ENCODE measurements around the gene MN1.
A peak's percentile ranks its signal among the peaks of the same experiment; 100 is the strongest.
"Not testable (repeated sequence)": the region's sequence is repeated elsewhere in the genome, so short reads cannot be mapped to it uniquely, and the experiment has no call there.

MN1 gene

DNA sequence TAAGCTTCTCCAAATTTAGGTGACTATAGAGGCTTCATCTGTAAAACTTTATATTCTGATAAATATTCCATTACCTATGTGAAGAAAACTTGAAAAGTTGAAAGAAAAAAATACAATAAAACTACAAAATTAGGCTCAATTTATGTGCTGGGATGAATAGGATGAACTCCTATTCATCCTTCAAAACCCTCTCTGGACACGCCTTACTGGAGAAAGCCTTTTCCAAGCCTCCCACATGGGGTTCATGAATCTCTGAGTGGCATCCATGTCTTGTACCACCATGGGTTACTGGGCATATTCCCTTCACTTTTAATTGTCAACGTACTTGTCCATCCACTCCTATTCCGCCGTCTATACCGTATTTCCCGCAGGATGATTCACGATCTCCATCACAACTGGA lies 55.7 kb downstream of the MN1 start:
- no peak for DNase-seq (ENCODE audit: low read depth, low spot score)

- no peak for DNase-seq (ENCODE audit: low read depth, low spot score)
Measured at GRCh38 chr22:27745154-27745553, 56.4 kb downstream of the MN1 start.

- DNase-seq (ENCODE audit: low read depth, low spot score) = not testable (repeated sequence)
Measured at GRCh38 chr22:27744078-27744477, 57.5 kb downstream of the MN1 start.

DNA sequence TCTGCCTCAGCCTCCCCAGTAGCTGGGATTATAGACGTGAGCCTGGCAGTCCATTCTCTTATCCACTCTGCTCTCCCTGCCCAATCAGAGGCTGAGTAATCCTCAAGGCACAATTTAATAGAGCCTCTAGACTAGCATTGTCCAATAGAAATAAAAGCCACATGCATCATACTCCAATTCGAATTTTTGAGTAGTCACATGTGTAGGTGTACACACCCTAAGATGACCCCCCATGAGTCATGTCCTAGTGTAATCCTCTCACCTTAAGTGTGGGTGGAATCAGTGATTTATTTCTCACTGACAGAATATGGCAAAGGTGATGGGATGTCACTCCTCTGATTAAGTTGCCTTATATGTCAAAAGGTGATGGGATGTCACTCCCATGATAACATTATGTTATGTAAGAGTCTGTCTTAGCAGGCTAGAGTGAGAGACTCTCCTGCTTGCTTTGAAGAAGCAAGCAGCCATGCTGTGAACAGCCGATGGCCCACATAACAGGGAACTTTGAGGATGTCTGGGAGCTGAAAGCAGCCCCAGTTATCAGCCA lies 61.3 kb downstream of the MN1 start:
- DNase-seq (ENCODE audit: low read depth, low spot score) = no peak

GRCh38 chr22:27737521-27737920 lies 64.0 kb downstream of the MN1 start:
- DNase-seq (ENCODE audit: low read depth, low spot score) = no peak

DNA sequence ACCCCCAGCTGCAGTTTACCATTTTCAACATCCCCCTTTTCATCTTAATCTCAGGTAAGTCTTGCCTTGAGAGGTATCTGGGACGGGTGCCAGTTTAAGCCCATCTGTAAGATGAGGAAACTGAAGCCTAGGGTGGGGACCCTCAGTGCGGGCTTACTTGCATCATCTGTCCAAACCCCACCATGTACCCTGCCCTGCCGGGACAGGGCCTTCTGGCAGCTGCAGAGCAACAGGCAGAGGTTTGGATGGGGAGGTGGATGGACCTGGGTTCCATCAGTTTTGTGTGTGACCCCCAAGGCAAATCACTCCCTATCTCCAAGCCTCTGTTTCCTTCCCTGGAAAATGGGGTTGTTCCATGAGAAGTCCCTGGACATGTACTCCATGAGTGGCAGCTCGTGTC lies 67.5 kb downstream of the MN1 start:
- DNase-seq (ENCODE audit: low read depth, low spot score) = no peak

GRCh38 chr22:27732841-27733240 lies 68.7 kb downstream of the MN1 start:
- DNase-seq (ENCODE audit: low read depth, low spot score) = no peak

DNA sequence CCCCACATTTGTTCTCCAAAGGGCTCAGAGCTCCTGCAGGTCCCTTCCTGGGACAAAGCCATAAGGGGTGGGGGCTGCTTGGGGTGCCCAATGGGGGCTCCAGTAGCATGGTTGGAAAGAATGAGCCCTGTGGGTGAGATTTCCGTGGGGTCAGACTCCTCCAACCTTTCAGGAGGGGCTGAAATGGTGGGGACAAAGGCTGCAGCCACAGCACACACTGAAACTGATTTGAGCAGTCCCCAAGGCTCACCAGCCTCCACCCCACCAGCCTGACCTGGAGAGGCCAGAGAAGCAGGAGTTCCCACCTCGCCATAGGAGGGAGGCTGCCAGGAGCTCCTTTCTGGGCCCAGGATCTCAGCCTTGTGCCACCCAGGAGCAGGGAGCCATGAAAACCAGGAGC lies 69.2 kb downstream of the MN1 start:
- DNase-seq (ENCODE audit: low read depth, low spot score) = no peak

- no peak for DNase-seq (ENCODE audit: low read depth, low spot score)
Measured at GRCh38 chr22:27731621-27732020, 69.9 kb downstream of the MN1 start.

GRCh38 chr22:27730641-27731433 lies 70.7 kb downstream of the MN1 start:
- peak; percentile 36 for DNase-seq (ENCODE audit: low read depth, low spot score)

DNA sequence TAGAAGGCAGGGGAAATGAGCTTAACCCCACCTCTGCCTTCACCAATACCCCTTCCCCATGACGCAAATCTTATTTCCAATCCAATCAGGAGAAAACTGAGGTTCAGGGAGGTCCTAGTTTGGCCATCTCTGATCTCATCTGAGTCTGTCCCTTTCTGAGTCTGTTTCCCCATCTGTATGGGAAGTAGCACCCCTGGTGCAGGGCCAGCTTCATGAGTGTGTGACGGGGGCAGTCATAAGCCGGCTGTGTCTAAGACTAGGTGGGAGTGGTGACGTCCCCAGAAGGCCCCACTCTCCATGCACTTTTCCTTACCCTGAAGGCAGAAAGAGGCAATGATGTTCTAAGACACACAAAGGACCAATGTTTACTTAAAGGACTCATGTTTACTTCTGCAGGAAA lies 72.3 kb downstream of the MN1 start:
- no peak for DNase-seq (ENCODE audit: low read depth, low spot score)

DNA sequence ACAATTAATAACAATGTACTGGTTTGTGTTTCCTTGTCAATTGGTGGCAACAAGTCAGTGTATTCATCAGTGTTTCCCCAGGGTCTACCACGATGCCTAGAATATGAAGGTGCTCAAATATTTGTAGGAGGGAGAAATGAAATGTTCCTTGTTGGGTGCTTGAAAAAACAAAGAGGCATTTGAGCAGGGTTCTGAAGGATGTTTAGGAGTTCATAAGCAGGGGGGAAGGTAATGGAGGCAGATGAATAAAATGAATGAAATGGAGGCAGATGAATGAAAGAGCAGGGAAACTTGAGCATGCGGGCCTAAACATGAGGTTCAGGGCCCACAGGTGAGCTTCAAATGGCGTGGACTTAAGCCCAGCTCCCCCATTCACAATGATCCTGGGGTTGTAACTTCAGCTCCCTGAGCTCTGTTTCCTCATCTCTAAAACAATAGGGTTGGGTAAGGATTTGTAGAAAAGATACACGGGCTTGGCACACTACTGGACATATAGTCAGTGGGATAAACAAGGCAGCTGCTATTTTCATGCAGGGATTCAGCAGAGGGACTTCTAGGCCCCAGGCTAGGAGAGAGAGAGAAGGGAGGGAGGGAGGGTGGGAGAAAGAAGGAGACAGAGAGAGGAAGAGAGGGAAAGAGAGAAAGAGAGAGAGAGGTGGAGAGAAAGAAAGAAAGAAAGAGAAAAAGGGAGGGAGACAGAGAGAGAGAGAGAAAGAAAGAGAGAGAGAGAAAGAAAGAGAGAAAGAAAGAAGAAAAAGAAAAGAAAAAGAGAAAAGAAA lies 73.7 kb downstream of the MN1 start:
- no peak for DNase-seq (ENCODE audit: low read depth, low spot score)

DNA sequence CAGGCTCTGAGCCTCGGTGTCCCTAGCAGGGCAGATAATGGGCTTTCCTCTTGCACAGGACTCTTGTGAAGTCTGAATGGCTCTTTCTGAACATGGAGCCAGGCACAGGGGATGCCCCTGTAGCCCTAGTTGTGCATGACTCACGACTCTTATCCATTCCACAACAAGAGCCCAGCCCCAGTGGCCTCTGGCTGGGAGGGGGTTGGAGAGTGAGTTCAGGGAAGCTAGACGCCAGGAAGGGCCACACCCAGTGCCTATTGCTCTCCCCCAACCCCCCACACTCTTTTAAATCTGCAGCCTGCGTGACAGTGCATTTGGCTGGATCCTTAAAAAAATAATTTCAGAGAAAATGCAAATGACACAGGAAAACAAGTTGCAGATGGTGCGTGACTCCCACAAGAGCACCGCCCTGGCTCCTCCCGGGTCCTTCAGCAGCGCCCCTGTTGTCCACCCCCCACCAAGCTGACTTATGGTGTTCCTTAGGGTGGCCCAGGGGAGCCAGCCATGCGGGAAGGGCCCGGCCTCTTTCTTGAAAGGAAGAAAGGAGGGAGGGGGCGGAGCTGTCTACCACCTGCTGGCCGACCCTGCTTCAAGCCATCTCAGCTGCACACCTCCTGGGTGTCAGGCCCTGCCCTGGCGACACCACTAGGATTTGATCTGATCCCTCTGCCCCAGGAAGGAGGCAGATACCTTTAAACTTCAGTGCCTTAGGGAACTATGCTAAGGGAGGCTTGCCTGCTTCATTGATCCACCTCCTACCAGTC lies 74.7 kb downstream of the MN1 start:
- DNase-seq (ENCODE audit: low read depth, low spot score) = peak; percentile 64

DNA sequence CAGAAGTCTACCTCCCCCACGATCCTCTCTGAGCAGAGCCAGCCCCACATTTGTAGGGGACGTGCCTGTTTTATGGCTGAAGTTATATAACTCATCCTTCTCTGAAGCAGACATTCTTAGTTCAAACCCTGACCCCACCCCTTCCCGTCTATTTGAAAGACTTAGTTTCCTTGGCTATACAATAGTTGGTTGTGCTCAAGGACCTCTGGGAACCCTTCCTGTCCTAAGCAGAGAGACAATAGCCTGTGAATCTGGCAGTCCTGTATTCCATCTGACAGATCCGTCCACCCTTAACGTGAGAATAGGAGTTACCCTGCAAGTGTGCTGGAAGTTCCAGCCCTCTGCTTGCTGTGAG lies 75.2 kb downstream of the MN1 start:
- no peak for DNase-seq (ENCODE audit: low read depth, low spot score)

DNA sequence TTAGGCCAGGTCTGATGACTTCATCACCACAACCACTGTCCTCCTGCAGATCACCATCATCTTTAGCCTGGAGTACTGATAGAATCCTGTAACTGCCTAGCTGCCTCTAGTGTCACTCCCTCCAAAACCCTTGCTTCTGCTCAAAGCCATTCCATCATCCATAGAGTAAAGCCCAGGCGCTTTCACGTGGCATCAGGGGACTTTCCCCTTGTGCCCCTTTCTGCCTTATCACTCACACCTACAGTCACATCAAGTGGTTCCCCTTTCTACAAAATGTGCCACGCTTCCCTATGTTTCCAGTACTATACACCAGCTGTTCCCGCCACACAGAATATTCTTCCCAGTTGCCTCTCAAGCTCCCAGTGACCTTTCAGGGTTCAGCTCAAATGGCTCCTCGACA lies 75.9 kb downstream of the MN1 start:
- no peak for DNase-seq (ENCODE audit: low read depth, low spot score)

GRCh38 chr22:27724709-27725108 lies 76.8 kb downstream of the MN1 start:
- peak; percentile 61 for DNase-seq (ENCODE audit: low read depth, low spot score)

GRCh38 chr22:27724157-27724556 lies 77.4 kb downstream of the MN1 start:
- no peak for DNase-seq (ENCODE audit: low read depth, low spot score)

DNA sequence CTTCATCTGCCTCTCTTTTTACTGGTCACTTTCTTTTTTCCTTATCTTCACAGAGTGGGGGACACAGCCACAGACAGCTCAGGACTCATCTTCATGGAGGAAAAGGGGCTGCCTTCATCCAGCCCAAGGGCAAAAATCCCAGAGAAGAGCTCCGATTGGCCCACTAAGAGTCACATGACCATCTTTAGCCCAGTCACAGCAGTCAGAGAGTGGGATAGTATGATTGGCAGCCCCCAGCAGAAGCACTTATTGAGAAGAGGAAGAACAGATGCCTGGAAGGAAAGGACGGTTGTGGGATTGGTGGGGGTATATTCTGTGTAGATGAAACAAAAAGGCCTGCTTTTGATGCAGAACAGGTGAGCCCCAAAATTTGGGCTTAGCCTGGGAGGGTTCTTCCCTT lies 77.8 kb downstream of the MN1 start:
- DNase-seq (ENCODE audit: low read depth, low spot score) = no peak

DNA sequence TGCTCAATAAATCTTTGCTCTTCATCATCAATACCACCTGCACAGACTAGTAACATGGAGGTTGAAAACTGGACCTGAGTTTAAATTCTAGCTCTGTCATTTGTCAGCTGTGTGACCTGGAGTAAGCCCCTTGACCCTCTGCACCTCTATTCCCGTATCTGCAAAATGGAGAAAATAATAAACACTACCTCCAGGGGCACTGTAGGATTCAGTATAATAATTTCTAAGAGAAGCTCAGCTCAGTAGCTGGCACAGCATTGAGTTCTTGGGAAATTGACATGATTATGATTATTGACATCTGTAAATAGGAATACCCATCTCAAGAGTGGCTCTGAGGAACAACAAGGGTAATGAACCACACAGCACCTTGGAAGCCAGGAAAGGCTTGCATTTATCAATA lies 78.4 kb downstream of the MN1 start:
- no peak for DNase-seq (ENCODE audit: low read depth, low spot score)

GRCh38 chr22:27720860-27721259 lies 80.7 kb downstream of the MN1 start:
- DNase-seq (ENCODE audit: low read depth, low spot score) = peak; percentile 42

GRCh38 chr22:27719535-27720227 lies 81.9 kb downstream of the MN1 start:
- no peak for DNase-seq (ENCODE audit: low read depth, low spot score)

DNA sequence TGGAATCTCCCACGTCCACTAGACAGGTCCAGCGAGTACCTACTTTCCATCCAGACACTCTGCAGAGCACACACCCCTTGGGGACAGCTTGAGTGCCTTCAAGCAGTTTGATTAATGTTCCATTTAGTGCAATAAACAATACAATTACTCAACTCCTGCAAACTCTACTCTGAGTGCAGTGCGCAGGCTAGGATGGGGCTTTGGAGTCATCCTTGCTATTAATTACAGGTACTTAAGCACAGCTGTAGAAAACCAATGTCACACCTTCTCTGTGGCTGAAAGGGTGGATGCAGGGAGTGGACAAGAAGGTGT lies 82.6 kb downstream of the MN1 start:
- DNase-seq (ENCODE audit: low read depth, low spot score) = no peak

Data from astrocyte of the hippocampus (primary cell).